NCI-H1417 treated with DMSO at 0.1 percent for 48 hours (cell line): ENCODE data around the gene CBFB.
"Not testable (repeated sequence)": the region's sequence is repeated elsewhere in the genome, so short reads cannot be mapped to it uniquely, and the experiment has no call there.

Source experiments
- DNase-seq: peaks from one replicate; lab custom pipeline; 2025; lab: John Stamatoyannopoulos, UW

CBFB gene

GRCh38 chr16:67098599-67098998, 69.7 kb downstream of the CBFB start:
- DNase-seq = no peak

- no peak for DNase-seq
Measured at GRCh38 chr16:67100569-67101310, 71.8 kb downstream of the CBFB start.

DNA sequence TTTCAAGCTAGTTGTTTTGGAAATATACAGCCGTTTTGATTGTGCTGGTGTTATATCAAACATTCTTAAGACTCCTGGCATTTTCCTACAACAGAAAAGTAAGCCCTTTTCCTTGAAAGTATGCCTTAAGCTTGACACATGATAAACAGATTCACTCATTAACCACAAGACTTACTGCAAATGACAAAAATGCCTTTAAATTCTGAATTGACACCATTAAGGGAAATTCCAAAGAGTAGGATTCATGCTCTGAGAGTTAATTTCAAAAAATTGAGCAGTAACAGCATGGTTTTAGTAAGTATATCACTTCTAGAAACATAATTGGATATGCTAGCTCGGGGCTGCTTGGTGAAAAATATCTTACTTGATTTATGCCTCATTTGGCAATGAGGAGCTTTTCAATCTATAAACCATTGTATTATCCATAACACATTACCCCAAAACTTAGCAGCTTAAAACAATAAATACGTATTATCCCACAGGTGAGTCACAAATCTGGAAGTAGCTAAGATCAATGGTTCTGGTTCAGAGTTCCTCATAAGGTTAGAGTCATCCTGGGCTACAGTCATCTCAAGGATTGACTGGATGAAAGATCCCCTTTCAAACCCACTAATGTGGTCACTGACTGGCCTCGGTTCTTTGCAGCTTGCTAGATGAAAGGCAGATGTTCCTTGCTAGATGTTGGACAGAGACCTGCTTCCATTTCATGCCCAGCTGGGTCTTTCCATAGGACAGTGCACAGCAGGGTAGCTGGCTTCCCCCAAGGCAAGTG, 72.5 kb downstream of the CBFB start:
- DNase-seq = no peak

DNA sequence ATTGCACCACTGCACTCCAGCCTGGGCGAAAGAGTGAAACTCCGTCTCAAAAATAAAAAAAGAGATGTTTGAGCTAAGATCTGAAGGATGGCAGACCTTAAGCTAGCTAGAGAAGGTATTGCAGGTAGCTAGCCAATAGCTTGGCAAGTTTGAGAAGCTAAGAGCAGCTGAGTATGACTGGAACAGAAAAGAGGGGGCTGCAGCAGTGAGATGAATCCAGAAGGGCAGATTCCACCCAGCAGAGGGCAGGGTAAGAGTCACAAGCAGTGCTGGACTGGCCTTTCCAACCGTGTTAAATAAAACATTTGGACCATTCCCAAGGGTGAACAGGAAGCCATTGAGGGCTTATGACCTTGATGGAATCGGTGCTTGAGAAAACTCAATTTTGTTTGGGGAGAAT, 75.1 kb downstream of the CBFB start:
- no peak for DNase-seq

- DNase-seq = no peak
Measured at GRCh38 chr16:67104845-67105244, 75.9 kb downstream of the CBFB start.

DNA sequence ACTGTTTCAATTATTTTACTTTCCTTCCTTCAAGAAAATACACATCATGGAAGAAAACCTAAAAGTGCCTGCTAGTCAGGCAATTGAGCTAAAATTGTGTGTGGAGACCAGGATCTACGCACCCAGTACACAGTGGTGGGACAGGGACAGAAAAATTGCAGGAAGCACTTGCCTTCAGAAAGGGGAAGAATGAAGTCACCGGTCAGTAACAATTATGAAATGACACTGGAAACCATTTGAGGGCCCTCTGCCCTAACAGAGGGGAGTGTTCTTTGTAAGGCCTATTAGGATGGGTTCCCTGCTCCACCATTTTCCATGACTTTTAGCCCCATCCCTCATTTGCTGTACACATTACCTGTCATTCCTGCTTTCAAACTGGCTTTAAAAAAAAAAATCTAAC, 76.3 kb downstream of the CBFB start:
- DNase-seq = no peak

GRCh38 chr16:67105881-67106280, 76.9 kb downstream of the CBFB start:
- no peak for DNase-seq

GRCh38 chr16:67108489-67108888, 79.5 kb downstream of the CBFB start:
- DNase-seq = no peak

- no peak for DNase-seq
Measured at GRCh38 chr16:67108931-67109406, 80.0 kb downstream of the CBFB start.

DNA sequence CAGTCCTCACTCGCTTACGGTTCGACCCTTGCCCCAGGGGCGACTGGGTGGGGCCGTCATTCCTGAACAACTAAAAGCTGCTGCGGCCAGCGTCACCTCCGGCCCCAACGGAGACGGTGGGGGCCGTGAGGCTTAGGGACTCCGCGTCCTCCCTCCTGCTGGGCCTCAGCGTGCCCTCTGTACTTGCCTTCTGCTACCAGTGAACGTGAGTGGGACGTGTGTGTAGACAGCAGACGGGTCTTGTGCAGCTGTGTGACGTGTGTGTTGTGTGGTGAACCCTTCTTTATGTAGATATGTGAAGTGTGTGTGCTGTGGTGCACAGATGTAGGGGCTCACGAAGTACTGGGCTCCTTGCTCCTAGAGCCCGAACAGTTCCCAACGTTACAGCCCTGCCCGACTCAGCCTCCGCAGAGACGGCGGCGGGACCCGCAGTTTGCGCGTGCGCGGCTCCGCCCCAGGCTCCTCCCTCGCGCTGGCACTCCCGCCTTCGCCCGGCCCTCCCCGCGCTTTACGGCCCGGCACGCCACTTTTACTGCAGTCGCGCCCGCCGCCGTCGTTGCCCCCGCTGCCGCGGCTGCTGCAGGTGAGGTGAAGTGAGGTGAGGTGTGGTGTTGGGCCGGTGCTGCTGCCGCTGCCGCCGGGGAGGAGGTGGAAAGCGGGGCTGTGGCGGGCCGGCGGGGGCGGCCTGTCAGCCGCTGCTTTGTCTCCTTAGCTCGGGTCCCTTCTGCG, 80.6 kb downstream of the CBFB start, which contains the start of gene PHAF1:
Gene PHAF1, plus strand, starts transcription at position 535 of the 729 bp plus-strand sequence. CDS start 235 bp downstream, outside the sequence.
- peak; percentile 64 for DNase-seq

- DNase-seq = no peak
Measured at GRCh38 chr16:67111951-67112444, 83.0 kb downstream of the CBFB start.

- no peak for DNase-seq
Measured at GRCh38 chr16:67112591-67113399, 83.8 kb downstream of the CBFB start.

DNA sequence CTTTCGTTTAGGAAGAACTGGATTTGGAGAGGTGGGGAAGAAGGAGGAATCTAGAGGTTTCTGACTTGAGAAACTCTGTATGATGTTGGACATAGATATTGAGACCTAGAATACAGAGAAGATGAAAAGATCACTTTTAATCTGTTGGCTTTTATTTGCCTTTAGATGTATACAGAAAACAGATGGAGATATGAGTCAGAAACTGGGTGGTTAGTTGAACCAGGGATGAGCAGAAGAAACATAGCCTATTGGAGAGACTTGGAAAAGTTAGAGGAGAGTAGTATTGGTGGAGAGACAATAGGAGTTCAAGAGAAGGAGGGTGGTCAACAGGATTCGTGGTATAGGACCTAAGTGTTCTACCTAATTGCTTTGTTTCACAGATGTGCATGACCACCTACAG, 85.8 kb downstream of the CBFB start:
- no peak for DNase-seq

- no peak for DNase-seq
Measured at GRCh38 chr16:67115639-67116038, 86.7 kb downstream of the CBFB start.

DNA sequence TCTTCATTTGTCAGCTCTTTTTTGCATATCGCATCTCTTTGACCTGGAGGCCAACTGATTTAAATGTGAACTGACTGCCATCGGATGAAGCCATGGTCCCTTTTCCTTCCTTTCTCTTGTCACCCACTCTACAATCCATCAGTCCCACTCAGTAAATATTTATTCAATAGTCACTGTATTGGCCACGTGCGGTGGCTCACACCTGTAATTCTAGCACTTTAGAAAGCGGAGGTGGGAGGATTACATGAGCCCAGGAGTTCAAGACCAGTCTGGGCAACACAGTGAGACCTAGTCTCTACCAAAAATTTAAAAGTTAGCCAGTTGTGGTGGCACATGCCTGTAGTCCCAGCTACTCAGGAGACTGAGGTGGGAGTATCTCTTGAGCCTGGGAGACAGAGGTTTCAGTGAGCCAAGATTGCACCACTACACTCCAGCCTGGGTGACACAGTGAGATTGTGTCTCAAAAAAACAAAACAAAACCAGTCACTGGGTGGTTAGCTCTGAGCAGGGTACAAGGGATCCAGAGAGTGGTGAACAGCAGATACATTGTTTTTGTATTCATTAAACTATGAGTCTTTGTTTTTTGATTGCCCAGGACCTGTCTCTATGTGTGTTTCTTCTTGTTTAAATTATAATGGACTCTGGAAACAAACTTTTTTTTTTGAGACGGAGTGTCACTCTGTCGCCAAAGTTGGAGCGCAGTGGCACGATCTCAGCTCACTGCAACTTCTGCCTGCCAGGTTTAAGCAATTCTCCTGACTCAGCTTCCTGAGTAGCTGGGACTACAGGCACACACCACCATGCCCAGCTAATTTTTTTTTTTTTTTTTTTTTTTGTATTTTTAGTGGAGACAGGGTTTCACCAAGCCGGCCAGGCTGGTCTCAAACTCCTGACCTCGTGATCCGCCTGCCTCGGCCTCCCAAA, 87.7 kb downstream of the CBFB start:
- DNase-seq = no peak

GRCh38 chr16:67117716-67118115, 88.8 kb downstream of the CBFB start:
- no peak for DNase-seq

GRCh38 chr16:67120025-67120424, 91.1 kb downstream of the CBFB start:
- DNase-seq = no peak

DNA sequence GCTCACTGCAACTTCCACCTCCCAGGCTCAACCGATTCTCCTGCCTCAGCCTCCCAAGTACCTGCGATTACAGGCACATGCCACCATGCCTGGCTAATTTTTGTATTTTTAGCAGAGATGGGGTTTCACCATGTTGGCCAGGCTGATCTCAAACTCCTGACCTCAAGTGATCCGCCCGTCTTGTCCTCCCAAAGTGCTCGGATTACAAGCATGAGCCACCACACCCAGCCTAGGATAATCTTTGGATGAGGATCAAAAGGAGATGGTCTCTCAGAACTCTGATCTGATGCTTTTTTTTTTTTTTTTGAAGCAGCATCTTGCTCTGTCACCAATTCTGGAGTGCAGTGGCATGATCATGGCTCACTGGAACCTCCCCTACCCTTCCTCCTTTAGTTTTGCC, 93.8 kb downstream of the CBFB start:
- not testable (repeated sequence) for DNase-seq

GRCh38 chr16:67128417-67128816, 99.5 kb downstream of the CBFB start:
- no peak for DNase-seq

DNA sequence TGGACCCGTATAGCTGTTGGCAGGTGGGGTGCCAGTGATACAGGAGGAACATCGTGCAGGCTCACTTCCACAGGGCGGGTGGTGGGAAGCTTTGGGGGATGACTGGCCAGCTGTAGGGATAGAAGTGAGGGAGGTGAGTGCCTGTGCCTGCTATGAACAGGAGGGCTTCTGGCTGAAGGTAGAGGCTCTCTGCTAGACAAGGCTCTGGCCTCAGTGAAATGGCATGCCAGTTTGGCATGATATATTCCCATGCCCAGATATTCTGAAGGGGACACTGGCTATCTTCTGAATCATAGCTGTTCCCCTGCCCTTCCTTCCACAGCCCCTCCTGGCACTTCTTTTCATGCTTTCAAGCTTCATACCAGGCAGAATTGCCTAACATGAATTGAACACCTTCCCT, 99.9 kb downstream of the CBFB start:
- DNase-seq = no peak
